ENCODE results near the gene HLA-DOA.

DNA sequence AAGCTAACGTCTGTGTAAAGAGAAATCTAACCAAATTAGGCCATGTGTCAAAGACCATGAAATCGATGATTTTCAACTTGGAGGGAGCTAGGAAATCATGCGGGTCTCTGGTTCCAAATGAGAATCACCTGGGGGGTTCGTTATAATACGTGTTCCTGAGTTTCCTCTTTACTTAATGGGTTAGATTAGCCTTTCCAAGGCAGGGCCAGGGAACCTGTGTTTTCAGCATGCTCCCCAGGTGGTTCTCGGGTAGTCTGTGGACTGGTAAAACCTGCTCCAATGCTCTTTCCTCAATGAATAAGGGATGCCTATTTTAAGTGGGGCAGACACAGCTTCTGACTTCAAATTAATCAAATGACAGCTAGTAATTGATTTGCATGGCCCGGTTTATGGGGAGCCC is 965 bp upstream of the HLA-DOA start:
- TF ChIP-seq, protein P1, sequence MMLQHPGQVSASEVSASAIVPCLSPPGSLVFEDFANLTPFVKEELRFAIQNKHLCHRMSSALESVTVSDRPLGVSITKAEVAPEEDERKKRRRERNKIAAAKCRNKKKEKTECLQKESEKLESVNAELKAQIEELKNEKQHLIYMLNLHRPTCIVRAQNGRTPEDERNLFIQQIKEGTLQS (IDR thresholded peaks at IDR 0.05; ENCODE audit: insufficient read depth, low read depth, low read length) = no peak
- TF ChIP-seq RAD21 (IDR thresholded peaks at IDR 0.05 in 1 of 2, conservative IDR thresholded peaks at IDR 0.05 in 1 of 2; ENCODE audit: low read depth in 2 of 2, low read length in 2 of 2) = no peak
- TF ChIP-seq CTCF (IDR thresholded peaks at IDR 0.05; ENCODE audit: control extremely low read depth in 1 of 3, insufficient read depth in 1 of 3, low read depth in 1 of 3, low read length in 3 of 3) = no peak
- no peak for TF ChIP-seq CEBPB (IDR thresholded peaks at IDR 0.05; ENCODE audit: low read depth, low read length)
- TF ChIP-seq POLR2A (IDR thresholded peaks at IDR 0.05; ENCODE audit: control extremely low read depth in 1 of 2, low read depth in 2 of 2, low read length in 2 of 2) = no peak
- no peak for TF ChIP-seq CREB1 (IDR thresholded peaks at IDR 0.05)
- no peak for TF ChIP-seq CBX5 (IDR thresholded peaks at IDR 0.05; ENCODE audit: low read depth, low read length)
- no peak for TF ChIP-seq EP300 (IDR thresholded peaks at IDR 0.05; ENCODE audit: borderline replicate concordance in 1 of 2, low read depth in 2 of 2, low read length in 2 of 2)
- no peak for TF ChIP-seq BACH1 (IDR thresholded peaks at IDR 0.05; ENCODE audit: low read length)

Measured in H1 (cell line).